Measurements from ENCODE around the gene TLR2.

- TF ChIP-seq, protein P1, sequence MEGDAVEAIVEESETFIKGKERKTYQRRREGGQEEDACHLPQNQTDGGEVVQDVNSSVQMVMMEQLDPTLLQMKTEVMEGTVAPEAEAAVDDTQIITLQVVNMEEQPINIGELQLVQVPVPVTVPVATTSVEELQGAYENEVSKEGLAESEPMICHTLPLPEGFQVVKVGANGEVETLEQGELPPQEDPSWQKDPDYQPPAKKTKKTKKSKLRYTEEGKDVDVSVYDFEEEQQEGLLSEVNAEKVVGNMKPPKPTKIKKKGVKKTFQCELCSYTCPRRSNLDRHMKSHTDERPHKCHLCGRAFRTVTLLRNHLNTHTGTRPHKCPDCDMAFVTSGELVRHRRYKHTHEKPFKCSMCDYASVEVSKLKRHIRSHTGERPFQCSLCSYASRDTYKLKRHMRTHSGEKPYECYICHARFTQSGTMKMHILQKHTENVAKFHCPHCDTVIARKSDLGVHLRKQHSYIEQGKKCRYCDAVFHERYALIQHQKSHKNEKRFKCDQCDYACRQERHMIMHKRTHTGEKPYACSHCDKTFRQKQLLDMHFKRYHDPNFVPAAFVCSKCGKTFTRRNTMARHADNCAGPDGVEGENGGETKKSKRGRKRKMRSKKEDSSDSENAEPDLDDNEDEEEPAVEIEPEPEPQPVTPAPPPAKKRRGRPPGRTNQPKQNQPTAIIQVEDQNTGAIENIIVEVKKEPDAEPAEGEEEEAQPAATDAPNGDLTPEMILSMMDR (IDR thresholded peaks at IDR 0.05; ENCODE audit: borderline replicate concordance, extremely low read depth, low read length, poor library complexity, severe bottlenecking): no peak
- TF ChIP-seq EZH2 (IDR thresholded peaks at IDR 0.05; ENCODE audit: borderline replicate concordance, low read depth, low read length, severe bottlenecking): no peak
Observed at GRCh38 chr4:153655002-153655541, 29.0 kb upstream of the TLR2 start.
